NCI-H1092 treated with DMSO at 0.1 percent for 48 hours (cell line): ENCODE results near the gene IKZF1.
"Not testable (repeated sequence)": the region's sequence is repeated elsewhere in the genome, so short reads cannot be mapped to it uniquely, and the experiment has no call there.

ENCODE experiments used
- DNase-seq: peaks from one replicate; lab custom pipeline; 2025; lab: John Stamatoyannopoulos, UW

Gene IKZF1

DNA sequence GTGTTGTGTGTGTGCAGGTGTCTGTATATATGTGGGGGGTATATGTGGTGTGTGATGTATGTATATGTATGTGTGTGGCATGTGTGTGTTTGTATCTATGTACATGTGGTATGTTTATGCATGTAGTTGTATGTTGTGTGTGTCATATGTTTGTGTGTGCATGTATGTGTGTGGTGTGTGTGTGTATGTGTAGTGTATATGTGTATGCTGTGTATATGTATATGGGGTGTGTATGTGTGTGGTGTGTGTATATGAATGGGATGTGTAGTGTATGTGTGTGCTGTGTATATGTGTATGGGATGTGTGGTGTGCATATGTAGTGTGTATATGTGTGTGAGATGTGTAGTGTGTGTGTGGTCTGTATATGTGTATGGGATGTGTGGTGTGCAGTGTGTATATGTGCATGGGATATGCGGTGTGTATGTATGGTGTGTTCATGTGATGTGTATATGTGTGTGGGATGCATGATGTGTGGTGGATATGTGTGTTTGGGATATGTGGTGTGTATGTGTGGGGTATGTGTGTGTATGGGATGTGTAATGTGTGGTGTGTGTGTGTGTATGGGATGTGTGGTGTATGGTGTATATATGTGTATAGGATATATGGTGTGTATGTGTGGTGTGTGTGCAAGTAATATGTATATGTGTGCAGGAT is 30.0 kb downstream of the IKZF1 start:
- DNase-seq = no peak

DNA sequence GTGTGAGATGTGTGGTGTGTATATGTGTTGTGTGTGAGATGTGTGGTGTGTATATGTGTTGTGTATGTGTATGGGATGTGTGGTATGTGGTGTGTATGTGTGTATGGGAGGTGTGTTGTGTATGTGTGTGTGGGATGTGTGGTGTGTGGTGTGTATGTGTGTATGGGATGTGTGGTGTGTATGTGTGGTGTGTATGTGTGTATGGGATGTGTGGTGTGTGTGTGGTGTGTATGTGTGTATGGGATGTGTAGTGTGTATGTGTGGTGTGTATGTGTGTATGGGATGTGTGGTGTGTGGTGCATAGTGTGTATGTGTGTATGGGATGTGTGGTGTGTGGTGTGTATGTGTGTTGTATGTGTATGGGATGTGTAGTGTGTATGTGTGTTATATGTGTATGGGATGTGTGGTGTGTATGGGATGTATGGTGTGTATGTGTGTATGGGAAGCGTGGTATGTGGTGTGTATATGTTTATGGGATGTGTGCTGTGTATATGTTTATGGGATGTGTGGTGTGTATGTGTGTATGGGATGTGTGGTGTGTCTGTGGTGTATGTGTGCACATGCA is 30.8 kb downstream of the IKZF1 start:
- DNase-seq = no peak

DNA sequence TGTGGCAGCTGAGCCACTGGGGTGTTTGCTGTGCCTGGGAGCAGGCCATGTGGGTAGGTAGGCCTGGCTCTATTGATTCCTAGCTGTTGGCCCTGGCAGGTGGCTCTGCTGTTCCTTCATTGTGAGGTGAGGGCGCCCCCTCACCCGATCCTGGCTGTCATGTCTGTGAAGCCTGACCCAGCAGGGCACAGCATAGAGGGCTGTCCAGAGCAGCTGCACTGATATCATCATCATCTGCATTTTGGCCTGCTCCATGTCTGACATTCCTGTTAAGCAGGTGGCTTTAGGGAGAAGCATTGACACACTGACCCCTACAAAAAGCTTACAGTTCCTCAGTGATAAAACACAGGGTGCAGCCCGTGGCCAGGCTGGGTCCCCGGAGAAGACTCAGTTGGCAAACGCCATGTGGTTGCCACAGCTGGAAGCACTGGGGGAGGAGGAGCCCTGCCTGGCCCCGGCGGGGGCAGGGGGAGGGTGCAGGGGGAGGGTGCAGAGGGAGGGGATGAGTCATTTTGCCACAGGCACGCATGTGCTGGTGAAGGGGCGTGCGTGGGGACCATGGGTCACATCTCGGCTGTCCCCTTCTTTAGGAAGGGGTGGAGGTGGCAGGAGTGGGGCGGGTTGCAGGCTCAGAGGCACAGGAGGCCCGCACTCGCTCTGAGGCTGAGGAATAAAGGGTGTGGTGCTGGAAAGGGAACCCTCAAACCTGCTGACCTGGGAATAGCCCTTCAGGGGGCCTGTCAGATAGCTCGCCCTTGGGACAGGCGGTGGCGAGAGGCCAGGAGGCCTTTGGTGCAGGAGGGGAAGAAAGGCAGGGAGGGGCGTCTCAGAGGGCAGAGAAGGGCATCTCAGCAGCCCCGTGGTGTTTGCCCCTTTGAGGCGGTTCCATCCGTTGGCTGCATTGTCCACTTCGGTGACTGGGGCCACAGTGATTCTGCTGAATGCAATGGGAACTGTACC is 31.6 kb downstream of the IKZF1 start:
- no peak for DNase-seq

DNA sequence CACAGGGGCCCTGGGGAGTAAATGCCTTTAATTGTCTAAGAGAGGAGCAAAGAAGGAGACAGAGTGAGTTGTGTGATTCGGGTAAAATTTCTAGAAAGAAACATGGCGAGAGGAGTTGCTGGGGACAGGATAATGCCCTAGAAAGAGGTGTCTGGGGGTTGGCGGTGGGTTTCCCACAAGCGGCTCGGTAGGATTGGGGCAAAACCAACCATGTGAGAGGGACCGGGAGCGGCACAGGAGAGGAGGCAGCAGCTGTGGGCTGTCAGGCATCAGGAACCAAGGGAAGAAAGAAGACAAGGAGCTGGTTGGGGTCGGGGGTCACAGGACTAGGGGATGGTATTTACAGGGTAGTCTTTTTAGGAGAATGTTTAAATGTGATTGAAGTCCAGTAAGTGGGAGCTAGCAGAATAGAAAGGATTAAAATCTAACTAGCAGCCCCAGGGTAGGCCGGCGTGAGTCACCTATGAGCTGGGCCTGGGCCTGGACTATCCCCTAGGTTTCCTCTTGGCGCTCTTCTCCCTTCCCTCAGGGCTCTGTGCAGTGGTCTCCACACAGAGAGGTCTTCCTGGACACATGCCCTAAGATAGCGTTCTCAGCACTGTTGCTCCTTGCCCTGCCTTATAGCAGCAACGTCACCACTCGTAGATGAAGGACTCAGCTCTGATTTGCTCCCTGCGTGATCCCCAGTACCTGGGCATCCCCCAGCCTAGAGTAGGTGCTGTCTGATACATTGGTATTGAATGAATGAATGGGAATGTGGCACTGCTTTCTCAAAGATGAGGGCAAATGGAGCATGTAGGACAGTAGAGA is 32.6 kb downstream of the IKZF1 start:
- DNase-seq = no peak

DNA sequence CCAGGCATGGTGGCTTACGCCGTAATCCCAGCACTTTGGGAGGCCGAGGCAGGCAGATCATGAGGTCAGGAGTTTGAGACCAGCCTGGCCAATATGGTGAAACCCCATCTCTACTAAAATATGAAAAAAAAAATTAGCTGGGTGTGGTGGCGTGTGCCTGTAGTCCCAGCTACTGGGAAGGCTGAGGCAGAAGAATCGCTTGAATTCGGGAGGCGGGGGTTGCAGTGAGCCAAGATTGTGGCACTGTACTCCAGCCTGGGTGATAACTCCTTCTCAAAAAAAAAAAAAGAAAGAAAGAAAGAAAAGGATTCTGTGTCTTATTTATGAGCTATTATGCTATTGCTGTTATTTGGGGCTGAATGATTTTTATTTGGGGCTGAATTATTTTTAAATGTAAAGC is 35.0 kb downstream of the IKZF1 start:
- not testable (repeated sequence) for DNase-seq

DNA sequence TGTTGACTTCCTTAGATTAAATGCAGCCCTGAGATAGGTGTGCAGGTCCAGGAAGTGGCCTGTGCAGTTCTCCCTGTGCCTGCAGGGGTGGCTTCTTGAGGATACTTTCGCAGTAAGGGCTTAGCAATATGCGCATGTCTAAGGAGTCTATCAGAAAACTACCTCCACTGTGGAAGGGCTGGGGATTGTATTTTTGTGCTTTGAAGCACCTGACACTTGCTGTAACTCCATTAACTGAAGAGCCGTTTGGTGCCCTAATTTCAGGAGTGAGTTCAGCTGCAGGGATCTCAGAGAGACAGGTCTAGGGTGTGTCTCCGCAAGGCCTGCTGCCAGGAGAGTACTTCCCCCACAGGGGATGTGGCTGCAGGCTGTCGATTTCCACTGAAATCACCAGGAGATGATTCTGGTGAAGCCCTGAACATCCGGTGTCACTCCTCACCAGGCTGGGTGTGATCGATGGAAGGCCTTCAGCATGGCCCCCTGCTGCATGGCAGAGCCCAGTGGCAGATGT is 35.5 kb downstream of the IKZF1 start:
- no peak for DNase-seq

DNA sequence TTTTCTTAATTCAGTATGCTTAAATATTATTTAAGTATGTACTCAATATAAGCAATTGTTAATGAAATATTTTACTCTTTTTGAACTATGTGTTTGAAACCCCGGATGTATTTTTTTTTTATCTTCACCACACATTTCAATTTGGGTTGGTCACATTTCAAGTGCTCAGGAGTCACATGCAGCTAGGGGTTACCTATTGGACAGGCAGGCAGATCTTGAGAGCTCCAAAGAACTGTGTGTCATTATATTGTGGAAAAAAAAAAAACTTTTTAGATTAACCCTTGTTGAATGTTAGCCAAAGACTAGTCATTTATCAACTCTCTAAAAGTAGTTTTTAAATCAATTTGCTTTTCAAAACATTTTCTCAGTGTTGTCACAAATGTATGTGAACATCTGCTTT is 37.2 kb downstream of the IKZF1 start:
- no peak for DNase-seq

DNA sequence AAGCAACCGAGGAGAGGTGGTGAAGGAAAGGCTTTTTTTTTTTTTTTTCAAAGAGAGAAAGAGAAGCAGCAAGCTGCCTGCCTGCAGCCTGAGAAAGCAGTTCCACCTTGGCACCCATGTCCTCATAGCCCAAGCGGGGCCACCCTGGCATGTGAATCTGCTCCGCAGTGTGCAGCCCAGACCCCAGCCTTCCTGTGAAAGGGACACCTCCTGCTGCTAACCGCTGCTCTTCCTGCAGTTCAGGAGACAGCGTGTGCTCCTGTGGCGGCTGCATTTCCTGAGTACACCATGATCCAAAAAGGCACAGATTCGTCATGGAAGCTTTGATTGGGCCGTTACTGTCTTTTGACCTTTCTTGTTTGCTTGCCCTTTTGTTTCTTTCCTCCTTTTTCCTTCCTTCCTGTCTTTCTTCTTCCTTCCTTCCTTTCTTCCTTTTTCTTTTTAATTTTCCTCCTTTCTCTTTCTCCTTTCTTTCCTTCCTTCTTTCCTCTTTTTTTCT is 38.1 kb downstream of the IKZF1 start:
- DNase-seq = peak; percentile 17

DNA sequence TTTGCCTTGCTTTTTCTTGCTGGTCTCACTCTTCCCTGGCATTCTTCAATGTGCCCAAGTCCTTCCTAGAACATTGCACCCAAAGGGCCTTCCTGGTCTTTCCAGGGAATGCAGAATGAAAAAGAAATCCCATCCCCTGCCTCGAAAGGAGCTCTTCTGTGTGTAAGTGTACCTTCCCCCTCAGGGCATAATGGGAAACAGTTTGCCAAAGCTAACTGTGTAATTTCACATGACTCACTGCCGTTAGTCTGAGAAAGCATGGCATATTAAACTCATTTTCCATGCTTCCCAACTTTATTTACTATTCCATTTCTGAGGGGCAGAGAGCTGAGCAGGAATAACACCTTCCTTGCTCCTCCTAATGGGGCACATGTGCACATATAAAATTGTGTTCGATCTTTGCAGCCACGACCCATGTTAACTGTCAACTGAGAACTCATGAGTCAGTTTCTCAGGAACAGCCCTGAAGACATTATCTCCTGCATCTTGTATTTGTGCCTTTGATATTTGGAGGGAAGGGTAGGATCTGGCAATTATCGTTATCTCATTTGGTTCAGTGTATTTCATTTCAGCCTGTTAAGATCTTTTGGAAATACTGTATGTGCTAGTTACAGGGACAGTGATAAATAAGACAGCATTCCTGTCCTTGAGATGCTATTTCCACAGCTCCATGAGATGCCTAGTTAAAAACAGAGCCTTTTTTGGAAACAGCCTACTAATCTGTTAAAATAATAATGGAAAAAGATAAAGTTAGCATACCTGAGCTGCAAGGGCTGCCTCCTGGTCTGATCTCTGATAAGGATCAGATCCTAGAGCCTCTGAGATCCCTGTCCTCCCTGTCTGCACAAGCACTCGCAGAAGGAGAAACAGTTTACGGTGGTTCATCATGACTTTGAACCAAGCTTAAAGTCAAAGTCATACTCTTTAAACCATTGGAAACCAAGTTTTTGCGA is 42.3 kb downstream of the IKZF1 start:
- no peak for DNase-seq

DNA sequence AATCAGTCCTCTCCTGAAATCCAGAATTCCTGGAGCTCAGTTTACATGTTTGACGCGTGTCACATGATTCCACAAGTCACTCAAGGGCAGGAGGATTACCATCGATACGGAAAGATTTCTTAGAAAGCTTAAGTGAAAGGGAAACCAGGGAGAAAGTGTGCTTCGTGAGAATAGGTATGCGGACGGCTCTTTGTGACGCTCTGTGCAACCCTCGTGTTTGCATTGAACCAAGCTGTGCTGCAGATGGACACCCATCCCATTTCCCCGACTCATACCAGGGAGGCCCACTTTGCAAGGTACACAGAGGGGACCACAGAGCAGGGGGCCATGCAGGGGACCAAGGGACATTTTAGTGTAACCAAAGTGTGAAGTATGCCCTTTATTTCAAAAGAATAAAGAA is 43.2 kb downstream of the IKZF1 start:
- DNase-seq = no peak

DNA sequence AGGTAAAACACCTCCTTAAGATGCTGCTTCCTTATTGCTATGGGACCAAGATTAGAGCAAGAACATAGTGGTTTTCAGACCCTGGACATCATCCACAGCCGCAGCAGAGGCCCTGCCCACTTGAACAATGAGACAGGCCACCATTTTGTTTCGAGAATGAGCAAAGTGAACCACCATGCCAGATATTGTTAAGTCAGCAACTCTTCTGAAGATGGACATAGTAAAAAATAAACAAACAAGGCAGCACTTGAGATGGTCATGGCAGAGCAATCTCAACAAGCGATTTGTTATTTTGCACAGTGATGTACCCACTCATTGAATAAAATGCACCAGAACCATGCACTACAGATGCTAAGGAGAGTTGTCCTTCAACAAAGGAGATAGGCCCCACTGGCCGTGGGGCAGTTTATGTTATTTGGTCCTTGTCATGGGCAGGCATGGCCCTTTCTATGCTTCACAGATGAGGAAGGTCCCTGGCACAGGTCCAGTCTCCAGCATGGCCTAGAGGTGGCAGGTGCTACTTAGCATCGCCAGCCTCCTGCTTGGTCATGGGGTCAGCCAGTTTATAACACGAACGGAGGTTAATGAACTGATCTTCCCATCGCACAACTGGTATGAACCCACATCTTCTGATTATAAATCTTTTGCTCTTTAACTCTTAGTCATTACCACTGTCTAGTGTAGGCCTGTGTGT is 44.1 kb downstream of the IKZF1 start:
- no peak for DNase-seq

DNA sequence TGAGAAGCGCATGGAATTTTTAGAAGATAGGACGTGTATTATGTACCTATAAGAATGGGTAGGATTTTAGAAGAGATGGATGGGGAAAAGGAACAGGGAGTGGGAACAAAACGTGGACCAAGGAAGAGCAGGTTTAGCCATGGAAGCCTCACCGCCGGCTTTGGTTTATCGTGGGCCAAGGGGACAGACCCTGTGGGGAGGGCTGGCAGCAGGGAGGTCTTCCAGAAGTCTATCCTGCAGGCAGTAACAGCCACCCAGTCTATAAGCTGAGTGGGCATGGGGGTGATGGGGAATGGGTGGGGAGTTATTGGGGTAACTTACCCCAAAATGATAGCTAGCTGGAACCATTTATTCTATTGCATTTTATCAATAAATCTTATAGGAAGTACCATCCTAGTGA is 44.9 kb downstream of the IKZF1 start:
- DNase-seq = no peak

DNA sequence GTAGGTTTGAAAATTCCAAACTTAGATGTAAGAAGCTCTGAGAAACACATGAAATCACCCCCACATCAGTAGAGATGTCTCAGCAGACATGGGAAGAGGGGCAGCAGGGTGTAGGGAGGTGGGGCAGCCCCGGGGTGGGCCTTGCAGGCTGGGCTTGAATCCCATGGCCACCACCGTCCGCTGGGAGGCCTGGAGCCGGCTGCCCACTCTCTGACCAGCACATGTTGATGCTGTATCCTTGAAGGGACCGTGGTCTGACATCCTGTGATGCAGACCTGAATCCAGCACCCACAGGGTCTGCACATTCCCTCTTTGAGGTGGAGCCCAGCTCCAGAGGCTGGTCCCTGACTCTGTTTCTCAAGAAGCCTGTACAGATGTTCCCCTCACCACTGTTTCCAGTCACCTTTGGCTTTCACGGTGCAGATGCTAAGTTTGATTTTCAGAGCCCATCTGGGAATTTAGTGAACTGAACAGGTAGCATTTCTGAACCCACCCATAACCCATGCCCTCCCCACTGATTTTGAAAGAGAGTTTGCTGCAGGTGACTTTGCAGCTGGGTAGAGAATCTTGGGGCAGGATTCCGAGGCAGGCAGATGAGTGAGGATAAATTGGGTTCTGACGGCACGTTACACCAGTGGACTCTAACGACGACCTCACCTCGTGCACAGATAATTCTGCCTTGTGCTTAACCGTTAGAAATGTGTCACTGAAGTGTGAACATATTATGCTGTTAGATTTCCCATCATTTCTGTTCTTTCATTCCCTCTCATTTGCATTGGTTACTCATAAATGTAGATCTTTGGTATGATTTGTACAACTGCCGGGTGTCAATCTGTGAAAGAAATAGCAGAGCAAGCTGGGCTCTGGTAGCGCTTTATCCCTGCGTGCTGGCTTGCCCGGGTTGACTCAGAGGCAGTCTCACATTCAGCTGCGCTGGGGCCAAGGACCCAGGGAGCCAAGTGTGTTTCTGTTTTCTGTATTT is 45.7 kb downstream of the IKZF1 start:
- DNase-seq = no peak

DNA sequence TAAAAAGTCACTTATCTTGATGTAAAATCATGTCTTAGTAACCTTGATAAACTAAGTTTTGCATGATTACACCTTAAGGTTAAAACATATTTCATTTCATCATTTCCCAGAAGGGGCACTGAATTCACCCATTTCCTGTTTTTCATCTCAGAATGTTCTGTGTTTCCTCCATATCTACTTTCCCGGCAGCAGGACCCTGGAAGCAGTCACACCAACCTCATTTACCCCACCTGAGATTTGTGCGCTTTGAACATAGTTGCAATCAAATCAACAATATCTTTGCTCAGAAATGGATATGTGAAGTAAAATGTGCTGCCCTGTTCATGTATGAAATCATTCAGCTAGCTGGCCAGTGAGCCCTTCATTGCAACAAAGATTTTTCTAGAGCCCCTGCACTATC is 46.8 kb downstream of the IKZF1 start:
- no peak for DNase-seq

DNA sequence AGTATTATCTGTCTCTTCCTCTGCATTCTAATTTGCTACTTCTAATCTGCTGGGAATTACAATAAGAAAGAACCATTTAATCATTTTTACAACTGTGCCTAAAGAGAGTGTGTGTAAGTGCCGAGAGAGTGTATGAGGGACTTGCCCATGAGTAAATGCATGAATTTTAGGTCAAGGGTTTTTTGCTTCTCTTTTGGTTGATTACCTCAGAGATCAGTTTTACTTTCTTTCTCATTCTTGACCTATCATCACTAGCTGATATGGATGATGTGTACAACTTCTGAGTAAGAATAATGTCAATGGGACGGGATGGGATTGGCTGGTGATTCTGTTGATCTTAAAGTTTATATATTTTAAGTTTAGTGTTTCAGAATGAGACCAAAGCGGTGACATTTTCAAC is 47.8 kb downstream of the IKZF1 start:
- DNase-seq = no peak

DNA sequence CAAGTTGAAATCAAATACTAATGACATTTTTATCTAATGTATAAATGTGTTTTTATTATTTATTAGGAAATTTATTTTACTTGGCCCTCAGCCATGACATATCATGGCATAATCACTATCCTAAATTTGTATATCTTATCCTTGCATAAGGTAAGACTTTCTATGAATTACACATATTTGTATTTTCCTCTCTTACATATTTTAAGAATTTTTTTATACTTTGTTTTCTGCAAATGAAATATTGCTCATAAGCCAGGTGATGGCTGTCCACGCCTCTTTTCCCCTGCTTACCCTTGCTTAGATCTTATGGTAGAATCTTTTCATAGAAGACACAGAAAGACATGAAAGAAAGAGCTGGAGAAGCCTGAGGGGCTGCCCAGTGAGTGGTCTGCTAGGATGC is 48.2 kb downstream of the IKZF1 start:
- no peak for DNase-seq

DNA sequence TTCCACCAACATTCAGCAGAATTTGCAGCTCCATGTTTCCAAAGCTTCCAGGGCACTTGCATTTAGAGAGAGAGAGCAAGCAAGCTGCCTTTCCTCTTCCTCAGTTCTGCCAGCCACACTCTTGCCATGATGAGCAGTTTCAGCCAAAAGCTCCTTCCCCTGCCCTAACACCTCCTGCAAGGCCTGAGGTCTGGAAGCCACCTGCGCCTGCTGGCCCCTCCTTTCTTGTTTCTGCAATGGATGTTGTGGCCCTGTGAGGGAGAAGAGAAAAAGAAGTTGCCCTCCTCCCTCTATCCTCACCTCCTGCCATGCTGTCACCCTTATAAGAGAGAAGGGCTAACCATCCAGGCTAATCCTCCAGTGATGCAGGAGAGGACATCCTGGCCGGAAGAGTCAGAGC is 48.7 kb downstream of the IKZF1 start:
- no peak for DNase-seq

DNA sequence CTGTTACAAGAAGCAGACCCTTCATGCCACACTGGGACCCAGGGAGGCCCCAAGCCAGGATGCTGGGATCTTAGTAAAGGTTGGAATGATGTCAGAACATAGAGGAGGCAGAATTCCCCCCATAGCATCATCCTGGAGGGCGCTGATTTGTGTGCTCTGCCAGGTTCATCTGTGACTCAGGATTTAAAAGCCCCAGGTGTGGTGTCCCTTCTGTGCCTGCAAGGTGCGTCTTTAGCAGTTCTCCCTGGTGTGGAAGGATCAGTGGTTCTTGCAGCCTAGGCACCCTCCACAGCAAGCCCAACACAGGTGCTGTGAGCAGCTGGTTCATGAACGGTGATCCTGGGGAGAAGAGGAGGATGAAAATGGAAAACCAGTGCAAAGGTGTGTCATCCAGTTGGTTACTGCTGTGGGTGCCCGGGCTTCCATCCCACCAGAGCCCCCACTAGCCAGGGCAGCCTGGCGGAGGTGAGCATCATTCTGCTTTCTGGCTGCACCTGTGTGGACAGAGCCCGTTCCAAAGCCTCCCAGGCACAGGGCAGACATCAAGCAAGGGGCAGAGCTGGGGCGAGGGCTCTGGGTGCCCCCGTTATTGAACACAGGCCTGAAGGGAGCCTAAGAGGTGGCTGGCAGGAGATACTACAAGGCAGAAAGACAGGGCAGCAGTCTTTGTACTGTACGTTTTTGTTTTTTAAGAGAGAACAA is 49.5 kb downstream of the IKZF1 start:
- no peak for DNase-seq
